Activated T-cell treated with anti-CD3 and anti-CD28 coated beads, Interleukin-2, amount 50 U/mL, for 24 hours (primary cell): ENCODE measurements around the gene CCDC136.

ENCODE experiments used
- DNase-seq: peaks from one replicate; pipeline ENCODE4 v3.0.0-alpha.2; 2020
- H3K27ac Mint-ChIP-seq: 2 replicates; pipeline ENCODE4 v1.8.0; 2020; ENCODE audit warnings: mild to moderate bottlenecking, mixed read lengths
- H3K27me3 Mint-ChIP-seq: 2 replicates; pipeline ENCODE4 v1.8.0; 2020; ENCODE audit warnings: mixed read lengths
- H3K36me3 Mint-ChIP-seq: 2 replicates; pipeline ENCODE4 v1.8.0; 2020; ENCODE audit warnings: low read depth, mixed read lengths
- H3K4me1 Mint-ChIP-seq: 2 replicates; pipeline ENCODE4 v1.8.0; 2020; ENCODE audit warnings: low read depth, mixed read lengths
- H3K4me3 Mint-ChIP-seq: 2 replicates; pipeline ENCODE4 v1.8.0; 2020; ENCODE audit warnings: mild to moderate bottlenecking, moderate library complexity, mixed read lengths
- H3K9me3 Mint-ChIP-seq: 2 replicates; pipeline ENCODE4 v1.8.0; 2020; ENCODE audit warnings: mixed read lengths

CCDC136 gene

DNA sequence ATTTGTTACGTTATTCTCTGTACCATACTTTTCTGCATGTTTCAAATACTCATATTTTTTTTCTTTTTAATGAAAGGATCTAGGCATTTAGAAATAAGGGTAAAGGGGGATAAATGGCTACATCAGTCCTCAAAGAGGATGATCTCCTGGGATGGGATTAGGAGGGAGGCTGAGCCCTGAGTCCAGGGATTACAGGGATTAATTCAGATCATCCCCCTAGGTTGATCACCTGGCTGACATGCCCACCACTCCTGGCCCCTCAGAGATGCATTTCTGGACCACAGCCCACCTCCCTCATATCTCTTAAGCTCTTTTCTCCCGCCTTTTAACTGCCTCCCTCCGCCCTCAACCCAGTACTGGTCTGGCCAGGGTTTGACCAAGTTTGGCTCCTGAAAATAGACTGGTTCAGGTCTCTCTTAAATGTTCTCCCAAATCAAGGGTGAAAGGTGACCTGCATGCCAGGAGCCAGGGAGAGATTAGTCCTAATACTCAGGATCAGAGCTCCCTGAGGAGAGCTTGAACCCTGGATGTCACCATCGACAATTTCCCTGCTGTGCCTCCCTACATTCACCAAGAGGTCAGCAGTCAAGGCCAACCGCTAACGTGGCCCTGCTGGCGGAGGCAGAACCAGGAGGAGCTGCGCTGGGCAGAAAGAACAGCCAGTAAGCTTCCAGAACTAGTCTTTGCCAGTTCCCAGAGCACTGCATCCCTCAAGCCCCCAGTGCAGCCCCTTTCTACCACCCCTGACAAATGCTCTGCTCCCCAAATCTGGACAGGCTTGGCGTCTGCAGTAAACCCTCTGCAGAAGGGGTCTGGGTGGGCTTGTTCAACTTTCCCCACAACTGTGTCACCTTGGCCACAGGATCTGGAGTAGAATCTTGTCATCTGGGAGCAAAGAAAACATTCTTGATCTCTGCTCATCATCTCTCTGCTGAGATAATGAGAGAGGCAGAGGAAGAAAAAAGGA is 3.0 kb upstream of the CCDC136 start:
- no peak overlapping the region for H3K27ac Mint-ChIP-seq

DNA sequence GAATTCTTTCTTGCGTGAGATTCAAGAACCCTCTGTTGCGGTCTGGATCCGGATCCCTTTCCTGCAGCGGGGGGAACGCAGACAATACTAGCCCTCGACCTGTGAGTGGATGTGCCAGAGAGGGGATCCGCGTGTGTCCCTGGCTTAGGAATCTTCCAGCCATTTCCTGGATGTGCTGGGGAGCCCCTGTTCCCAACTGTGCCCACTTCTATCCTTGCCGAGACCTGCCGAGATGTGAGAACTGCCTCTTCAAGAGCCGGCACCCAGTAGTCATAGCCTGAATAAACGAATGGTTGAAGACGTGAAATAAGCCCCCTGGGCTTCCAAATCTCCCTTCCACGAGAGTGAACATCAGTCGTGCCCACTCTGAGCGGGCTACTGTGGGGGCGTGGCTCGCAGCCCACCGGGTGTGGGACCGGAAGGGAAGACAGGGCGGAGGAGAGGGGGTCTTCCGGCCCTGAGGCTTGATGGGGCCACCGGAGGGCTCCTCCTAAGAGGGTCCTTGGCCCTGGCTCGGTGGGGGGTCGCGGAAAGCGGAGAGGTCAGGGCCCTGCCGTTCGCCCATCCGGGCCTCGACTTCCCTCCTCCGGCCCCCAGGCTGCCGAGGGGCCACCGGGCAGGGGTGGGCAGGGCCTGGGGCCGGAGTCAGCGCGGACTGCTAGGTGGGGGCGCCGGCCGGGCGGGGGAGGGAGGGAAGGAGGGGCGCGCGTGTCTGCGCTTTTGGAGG is 1.3 kb upstream of the CCDC136 start:
- no peak for DNase-seq
- Mint-ChIP-seq H3K4me3 (peak overlapping the region; percentile 73), H3K27ac (peak overlapping the region; percentile 76), H3K36me3 (no peaks in the 10 kb centered on the region), H3K4me1 (peaks cover 10% of the 10 kb centered on the region), H3K27me3 (peaks cover 4% of the 10 kb centered on the region), H3K9me3 (no peaks in the 10 kb centered on the region)

More for the DNA sequence above, 3.0 kb upstream of the CCDC136 start:
- H3K4me3 Mint-ChIP-seq = no peak overlapping the region
- H3K36me3 Mint-ChIP-seq = no peaks in the 10 kb centered on the region
- H3K9me3 Mint-ChIP-seq = no peaks in the 10 kb centered on the region
- H3K4me1 Mint-ChIP-seq = peaks cover 10% of the 10 kb centered on the region
- no peak for DNase-seq
- peaks cover 4% of the 10 kb centered on the region for H3K27me3 Mint-ChIP-seq

DNA sequence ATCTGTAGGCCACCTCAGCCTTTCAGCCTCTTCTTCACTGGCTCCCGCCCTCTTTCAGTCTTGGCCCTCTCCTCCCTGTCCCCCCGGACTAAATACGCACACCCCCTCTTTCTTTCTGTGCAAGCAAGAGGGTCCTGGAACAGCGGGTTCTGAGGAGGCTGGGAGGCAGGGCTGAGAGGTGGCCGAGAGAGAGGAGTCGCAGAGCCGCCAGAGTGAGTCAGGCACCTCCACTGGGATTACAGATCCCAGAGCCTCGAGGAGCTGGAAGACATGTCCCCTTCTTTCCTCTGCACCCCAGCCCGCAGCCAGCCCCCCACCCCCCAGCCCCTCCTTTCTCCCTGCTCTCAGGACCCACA is 182 bp downstream of the CCDC136 start:
- Mint-ChIP-seq H3K36me3 (no peaks in the 10 kb centered on the region), H3K4me1 (peaks cover 10% of the 10 kb centered on the region), H3K27ac (no peak overlapping the region), H3K27me3 (peaks cover 4% of the 10 kb centered on the region), H3K9me3 (no peaks in the 10 kb centered on the region), H3K4me3 (peak overlapping the region; percentile 82)
- DNase-seq = no peak

DNA sequence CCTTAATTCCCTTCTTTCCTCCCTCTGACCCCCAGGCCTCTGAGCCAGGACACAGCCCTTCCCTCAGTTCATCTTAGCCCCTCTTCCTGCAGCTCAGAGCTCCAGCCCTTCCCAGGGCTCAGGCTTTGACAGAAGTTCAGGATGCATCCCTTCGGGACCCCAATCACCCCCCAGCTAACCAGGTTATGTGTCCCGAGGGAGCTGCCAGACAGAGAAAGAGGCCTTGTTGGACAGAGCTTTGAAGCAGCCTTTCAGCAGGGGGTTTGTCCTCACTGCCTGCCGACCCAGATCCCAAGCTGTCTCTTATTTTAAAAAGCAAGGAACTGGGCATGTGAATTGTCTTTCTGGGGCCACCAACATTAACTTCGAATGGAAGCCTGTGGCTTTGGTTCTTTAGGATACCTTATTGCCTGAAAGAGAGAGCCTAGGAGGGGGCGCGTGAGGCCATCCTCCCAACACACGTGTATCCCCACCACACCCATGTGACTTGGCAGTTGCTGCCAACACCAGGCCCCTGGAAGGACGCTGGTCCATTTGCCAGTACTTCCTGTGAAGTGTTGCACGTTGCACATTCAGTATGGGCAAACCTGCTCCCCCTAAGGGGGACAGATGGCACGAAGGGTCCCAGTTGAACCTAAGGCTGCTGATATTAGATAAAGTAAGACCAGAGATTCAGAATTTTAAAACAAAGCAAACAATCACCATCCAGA is 858 bp downstream of the CCDC136 start:
- Mint-ChIP-seq H3K36me3 (no peaks in the 10 kb centered on the region), H3K4me3 (peak overlapping the region; percentile 53), H3K27me3 (peaks cover 4% of the 10 kb centered on the region), H3K9me3 (no peaks in the 10 kb centered on the region), H3K4me1 (peaks cover 10% of the 10 kb centered on the region), H3K27ac (no peak overlapping the region)
- DNase-seq = no peak

DNA sequence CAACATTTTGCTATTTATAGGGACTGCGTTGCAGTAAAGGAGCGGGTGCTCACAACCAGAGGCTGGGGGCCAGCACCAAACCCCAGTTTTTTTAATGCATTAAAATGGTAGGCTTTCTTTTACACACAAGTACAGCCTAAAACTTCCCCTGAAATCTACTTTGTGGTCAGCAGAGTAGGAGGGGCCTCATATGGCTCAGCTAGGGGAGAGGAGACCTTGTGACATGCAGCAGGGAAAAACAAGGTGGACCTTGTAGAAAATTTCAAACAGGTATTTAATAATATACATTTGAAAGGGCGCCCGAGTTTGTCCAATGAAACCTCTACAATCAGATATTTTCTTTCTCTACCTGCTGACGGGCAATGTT is 1.4 kb downstream of the CCDC136 start:
- no peak for DNase-seq
- peaks cover 10% of the 10 kb centered on the region for H3K4me1 Mint-ChIP-seq
- peaks cover 4% of the 10 kb centered on the region for H3K27me3 Mint-ChIP-seq
- no peak overlapping the region for H3K27ac Mint-ChIP-seq
- no peaks in the 10 kb centered on the region for H3K9me3 Mint-ChIP-seq
- no peak overlapping the region for H3K4me3 Mint-ChIP-seq
- H3K36me3 Mint-ChIP-seq = no peaks in the 10 kb centered on the region

DNA sequence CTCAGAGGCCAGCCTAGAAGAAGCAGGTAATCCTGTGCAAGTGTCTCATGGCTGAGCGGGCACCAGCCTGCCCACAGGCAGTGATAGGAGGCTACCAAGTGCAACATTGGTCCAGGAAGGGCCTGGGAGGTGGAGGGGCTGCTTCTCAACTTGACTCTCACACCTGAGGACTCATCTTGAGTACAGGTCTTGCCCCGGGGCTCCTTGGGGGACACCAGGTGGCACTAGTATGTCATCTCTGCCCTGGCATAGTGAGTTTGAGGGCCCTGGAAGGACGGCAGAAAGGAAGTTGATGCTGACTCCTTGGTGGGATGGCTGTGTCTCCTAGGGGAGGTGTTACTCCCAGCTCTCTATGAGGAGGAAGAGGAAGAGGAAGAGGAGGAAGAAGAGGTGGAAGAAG is 2.3 kb downstream of the CCDC136 start:
- no peak for DNase-seq
- H3K27ac Mint-ChIP-seq = no peak overlapping the region
- H3K9me3 Mint-ChIP-seq = no peaks in the 10 kb centered on the region
- H3K27me3 Mint-ChIP-seq = peaks cover 4% of the 10 kb centered on the region
- H3K4me3 Mint-ChIP-seq = no peak overlapping the region
- H3K36me3 Mint-ChIP-seq = no peaks in the 10 kb centered on the region
- H3K4me1 Mint-ChIP-seq = peaks cover 10% of the 10 kb centered on the region

DNA sequence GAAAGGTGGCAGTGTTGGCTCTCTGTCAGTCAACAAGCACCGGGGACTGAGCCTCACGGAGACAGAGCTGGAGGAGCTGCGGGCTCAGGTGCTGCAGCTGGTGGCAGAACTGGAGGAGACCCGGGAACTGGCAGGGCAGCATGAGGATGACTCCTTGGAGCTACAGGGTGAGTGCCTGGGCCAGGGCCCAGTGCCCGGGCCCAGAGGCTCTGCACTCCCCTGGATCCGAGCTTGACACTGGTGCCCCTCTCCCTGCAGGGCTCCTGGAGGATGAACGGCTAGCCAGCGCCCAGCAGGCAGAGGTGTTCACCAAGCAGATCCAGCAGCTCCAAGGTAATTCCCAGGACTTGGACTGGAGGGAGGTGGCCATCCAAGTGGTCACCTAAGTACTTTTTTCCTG is 2.7 kb downstream of the CCDC136 start:
- Mint-ChIP-seq H3K36me3 (no peaks in the 10 kb centered on the region), H3K9me3 (no peaks in the 10 kb centered on the region), H3K4me3 (no peak overlapping the region), H3K27me3 (peaks cover 4% of the 10 kb centered on the region), H3K4me1 (peaks cover 10% of the 10 kb centered on the region), H3K27ac (no peak overlapping the region)
- no peak for DNase-seq

DNA sequence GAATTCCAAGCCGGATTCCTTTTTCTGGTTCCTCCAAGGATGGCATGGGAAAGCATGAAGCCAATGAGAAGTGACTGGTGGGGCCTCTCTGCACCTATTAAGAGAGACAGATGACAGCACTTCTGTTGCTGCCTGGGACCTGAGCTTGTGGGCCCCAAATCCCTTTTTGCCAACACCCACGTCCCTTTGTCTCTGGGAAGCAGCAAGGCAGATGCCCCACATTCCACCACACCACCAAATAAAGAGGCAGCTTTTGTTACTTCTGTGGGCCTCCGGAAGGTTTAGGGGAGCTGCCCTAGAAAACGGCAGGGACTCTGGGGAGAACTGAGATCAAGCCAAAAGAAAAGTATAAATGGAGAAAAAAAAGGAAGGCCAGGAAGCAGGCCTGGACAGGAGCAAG is 3.4 kb downstream of the CCDC136 start:
- no peaks in the 10 kb centered on the region for H3K36me3 Mint-ChIP-seq
- H3K4me3 Mint-ChIP-seq = no peak overlapping the region
- no peak overlapping the region for H3K27ac Mint-ChIP-seq
- DNase-seq = no peak
- peaks cover 4% of the 10 kb centered on the region for H3K27me3 Mint-ChIP-seq
- no peaks in the 10 kb centered on the region for H3K9me3 Mint-ChIP-seq
- H3K4me1 Mint-ChIP-seq = peaks cover 8% of the 10 kb centered on the region

DNA sequence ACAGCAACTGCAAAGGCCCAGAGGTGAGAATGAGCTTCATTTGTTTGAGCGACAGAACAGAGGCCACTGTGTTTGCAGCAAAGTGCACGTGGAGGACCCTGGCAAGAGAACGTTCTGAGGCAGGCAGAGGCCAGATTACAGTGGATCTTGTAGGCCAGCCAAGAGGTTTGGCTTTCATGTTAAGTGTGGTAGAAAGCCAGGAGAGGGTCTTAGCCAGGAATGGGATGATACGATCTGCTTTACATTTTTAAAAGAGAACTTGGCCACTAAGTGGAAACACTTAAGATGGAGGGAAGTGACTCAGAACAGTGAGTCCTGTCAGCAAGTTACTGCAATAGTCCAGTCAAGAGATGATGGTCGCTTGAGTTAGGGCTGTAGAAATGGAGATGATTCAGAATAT is 4.6 kb downstream of the CCDC136 start:
- H3K4me1 Mint-ChIP-seq = peaks cover 6% of the 10 kb centered on the region
- no peak for DNase-seq
- no peak overlapping the region for H3K4me3 Mint-ChIP-seq
- H3K27me3 Mint-ChIP-seq = no peaks in the 10 kb centered on the region
- H3K27ac Mint-ChIP-seq = no peak overlapping the region
- H3K36me3 Mint-ChIP-seq = peaks cover 3% of the 10 kb centered on the region
- no peaks in the 10 kb centered on the region for H3K9me3 Mint-ChIP-seq

DNA sequence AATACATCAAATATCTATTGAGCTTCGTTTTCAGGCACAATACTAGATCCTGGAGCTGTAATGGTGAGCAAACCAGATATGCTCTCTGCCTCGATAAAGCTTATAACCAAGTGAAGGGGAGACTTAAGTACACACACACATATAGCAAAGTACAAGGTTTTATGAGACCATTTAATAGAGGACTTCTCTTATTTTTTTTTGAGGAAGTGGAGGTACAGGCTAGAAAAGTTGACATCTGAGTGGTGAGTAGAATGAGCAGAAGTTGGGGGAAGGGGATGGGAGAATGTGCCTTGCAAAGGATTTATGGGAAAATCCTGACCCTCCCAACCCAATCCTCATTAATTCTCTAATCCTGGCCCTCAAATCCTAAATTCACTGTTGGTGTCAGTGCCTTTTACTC is 7.7 kb downstream of the CCDC136 start:
- H3K27me3 Mint-ChIP-seq = no peaks in the 10 kb centered on the region
- H3K36me3 Mint-ChIP-seq = peaks cover 6% of the 10 kb centered on the region
- DNase-seq = no peak

DNA sequence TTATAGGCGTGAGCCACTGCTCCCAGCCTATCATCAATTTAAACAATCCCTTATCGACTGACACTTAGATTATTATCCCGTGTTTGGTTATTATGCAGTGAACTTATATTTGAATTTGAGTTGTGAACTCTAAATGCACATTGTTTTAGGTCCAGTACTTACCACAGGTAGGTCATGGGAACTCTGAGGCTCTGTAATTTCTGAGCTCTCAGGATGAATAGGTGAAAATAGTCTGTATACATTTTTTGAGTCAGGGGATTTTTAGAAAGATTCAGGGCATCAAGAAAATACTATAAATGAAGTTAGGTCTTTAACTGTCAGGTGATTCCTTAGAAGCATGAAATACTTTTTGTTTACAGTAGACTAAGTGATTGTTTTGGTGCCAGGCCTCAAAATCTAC is 8.8 kb downstream of the CCDC136 start:
- Mint-ChIP-seq H3K9me3 (no peaks in the 10 kb centered on the region), H3K36me3 (peaks cover 13% of the 10 kb centered on the region), H3K27ac (no peak overlapping the region), H3K4me1 (peaks cover 1% of the 10 kb centered on the region), H3K4me3 (no peak overlapping the region), H3K27me3 (no peaks in the 10 kb centered on the region)
- no peak for DNase-seq

More for the DNA sequence above, 7.7 kb downstream of the CCDC136 start:
- H3K9me3 Mint-ChIP-seq = no peaks in the 10 kb centered on the region
- no peak overlapping the region for H3K27ac Mint-ChIP-seq
- H3K4me1 Mint-ChIP-seq = peaks cover 1% of the 10 kb centered on the region
- no peak overlapping the region for H3K4me3 Mint-ChIP-seq

DNA sequence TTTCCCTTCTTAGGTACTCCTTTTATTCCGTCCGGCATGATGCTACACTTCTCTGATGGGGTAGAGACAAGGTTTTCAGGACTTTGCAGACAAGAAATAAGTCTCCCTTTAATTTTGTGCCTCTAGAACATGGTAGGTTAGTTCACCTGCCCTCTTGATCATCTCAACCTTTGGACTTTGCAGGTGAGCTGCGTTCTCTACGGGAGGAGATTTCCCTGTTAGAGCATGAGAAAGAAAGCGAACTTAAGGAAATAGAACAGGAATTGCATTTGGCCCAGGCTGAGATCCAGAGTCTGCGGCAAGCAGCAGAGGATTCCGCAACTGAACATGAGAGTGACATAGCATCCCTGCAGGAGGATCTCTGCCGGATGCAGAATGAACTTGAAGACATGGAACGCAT is 9.2 kb downstream of the CCDC136 start:
- Mint-ChIP-seq H3K4me1 (peaks cover 1% of the 10 kb centered on the region), H3K9me3 (no peaks in the 10 kb centered on the region)

DNA sequence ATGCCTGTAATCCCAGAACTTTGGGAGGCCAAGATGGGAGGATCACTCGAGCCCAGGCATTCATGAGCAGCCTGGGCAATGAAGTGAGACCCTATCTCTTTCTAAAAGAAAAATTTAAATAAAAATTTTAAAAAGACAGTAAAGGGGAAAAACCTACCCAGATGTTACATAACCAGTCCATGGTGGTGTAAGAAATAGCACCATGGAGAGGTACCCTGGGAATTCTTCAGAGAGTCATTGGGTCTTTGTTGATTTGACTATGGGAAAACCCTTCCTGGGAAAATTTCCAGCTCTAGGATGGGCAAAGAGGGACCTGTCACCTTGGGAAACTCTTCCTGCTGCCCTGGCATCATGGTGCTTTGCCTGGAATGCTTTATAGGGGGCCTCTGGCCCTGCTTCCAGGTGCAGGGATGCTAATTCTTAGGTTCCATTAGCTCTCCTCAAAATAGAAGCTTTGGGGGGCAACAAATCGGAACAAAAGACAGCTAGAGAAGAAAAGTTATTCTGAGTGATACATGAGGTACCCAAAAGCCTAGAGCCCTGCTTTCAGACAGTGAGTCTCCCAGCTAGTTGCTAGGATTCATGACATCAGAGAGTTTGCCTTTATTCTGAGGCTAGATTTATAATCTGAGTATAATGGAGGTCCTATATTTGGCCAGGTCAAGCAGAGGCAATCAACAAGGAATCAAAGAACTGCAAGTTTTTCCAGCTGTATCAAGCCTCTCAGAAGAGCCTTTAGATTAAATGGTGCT is 10.1 kb downstream of the CCDC136 start:
- no peak overlapping the region for H3K27ac Mint-ChIP-seq
- H3K27me3 Mint-ChIP-seq = no peaks in the 10 kb centered on the region
- peaks cover 1% of the 10 kb centered on the region for H3K4me1 Mint-ChIP-seq
- H3K9me3 Mint-ChIP-seq = no peaks in the 10 kb centered on the region
- no peak for DNase-seq
- H3K36me3 Mint-ChIP-seq = peaks cover 24% of the 10 kb centered on the region
- no peak overlapping the region for H3K4me3 Mint-ChIP-seq

More for the DNA sequence above, 9.2 kb downstream of the CCDC136 start:
- DNase-seq = no peak
- Mint-ChIP-seq H3K36me3 (peaks cover 16% of the 10 kb centered on the region), H3K27ac (no peak overlapping the region), H3K27me3 (no peaks in the 10 kb centered on the region), H3K4me3 (no peak overlapping the region)

DNA sequence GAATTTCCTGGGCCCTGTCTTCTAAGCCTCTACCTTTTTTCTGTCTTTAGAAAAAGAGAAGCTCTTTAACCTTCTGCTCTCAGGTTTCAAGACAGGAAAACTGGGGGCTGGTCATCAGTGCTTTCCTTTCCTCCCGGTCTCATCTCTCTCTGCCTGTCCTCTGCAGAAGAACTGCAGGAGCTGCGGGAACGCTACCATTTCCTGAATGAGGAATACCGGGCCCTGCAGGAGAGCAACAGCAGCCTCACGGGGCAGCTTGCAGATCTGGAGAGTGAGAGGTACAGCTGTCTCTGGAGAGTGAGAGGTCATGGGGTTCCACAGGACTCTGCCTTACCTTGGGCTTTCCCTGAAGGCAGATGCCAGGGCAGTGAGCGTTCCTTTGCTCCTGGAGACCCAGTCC is 12.7 kb downstream of the CCDC136 start:
- DNase-seq = no peak
- Mint-ChIP-seq H3K27me3 (no peaks in the 10 kb centered on the region), H3K36me3 (peaks cover 25% of the 10 kb centered on the region), H3K9me3 (no peaks in the 10 kb centered on the region), H3K27ac (no peak overlapping the region), H3K4me1 (peaks cover 1% of the 10 kb centered on the region), H3K4me3 (no peak overlapping the region)
